Osteoblast (primary cell): Measurements from ENCODE around the gene UNK. TPM values are rescaled to one million over a fixed set of nuclear protein-coding genes. Genes with fewer than 3 reads are reported as not detected.
A peak's percentile ranks its signal among the peaks of the same experiment; 100 is the strongest.

Experiments
- DNase-seq: peaks from one replicate; pipeline ENCODE4 v3.0.0; 2011; ENCODE audit warnings: low spot score, mixed read lengths; ENCODE audit not compliant: insufficient read length; ENCODE audit errors: missing footprints
- H2AFZ ChIP-seq: 2 replicates; pipeline ENCODE4 v1.6.0; 2011; ENCODE audit warnings: mild to moderate bottlenecking, low read length
- H3K27ac ChIP-seq: 2 replicates; pipeline ENCODE4 v1.5.1; 2011; ENCODE audit warnings: mild to moderate bottlenecking, low read depth, low read length, moderate library complexity
- H3K27me3 ChIP-seq: 2 replicates; pipeline ENCODE4 v1.6.0; 2012; ENCODE audit warnings: mild to moderate bottlenecking, control low read depth, inconsistent platforms, low read length, moderate library complexity; ENCODE audit not compliant: insufficient read depth
- H3K36me3 ChIP-seq: 2 replicates; pipeline ENCODE4 v1.5.1; 2011; ENCODE audit warnings: mild to moderate bottlenecking, low read length, control low read depth, moderate library complexity; ENCODE audit not compliant: insufficient read depth
- H3K4me1 ChIP-seq: 2 replicates; pipeline ENCODE4 v1.5.1; 2011; ENCODE audit warnings: mild to moderate bottlenecking, low read length, control low read depth, moderate library complexity; ENCODE audit not compliant: insufficient read depth
- H3K4me2 ChIP-seq: 2 replicates; pipeline ENCODE4 v1.6.0; 2011; ENCODE audit warnings: mild to moderate bottlenecking, low read length; ENCODE audit not compliant: insufficient read depth
- H3K4me3 ChIP-seq: fragments of 200-600 bp; sonication (generic); 3 replicates; pipeline ENCODE4 v1.5.1; 2012; ENCODE audit warnings: mild to moderate bottlenecking, low read length, inconsistent platforms; ENCODE audit not compliant: insufficient read depth
- H3K79me2 ChIP-seq: 2 replicates; pipeline ENCODE4 v1.6.0; 2012; ENCODE audit warnings: mild to moderate bottlenecking, low read length, control low read depth, inconsistent platforms; ENCODE audit not compliant: insufficient read depth
- H3K9me3 ChIP-seq: 2 replicates; pipeline ENCODE4 v1.5.1; 2011; ENCODE audit warnings: low read depth, low read length, control low read depth
- H4K20me1 ChIP-seq: 2 replicates; pipeline ENCODE4 v1.6.0; 2012; ENCODE audit warnings: mild to moderate bottlenecking, low read length, control low read depth; ENCODE audit not compliant: insufficient read depth
- CTCF ChIP-seq: IDR thresholded peaks from 2 replicates; pipeline ENCODE4 v1.5.1; 2011; ENCODE audit warnings: mild to moderate bottlenecking, low read depth, low read length, moderate library complexity; ENCODE audit errors: extremely low read depth
- total RNA-seq: library from RNA; depleted of rRNA; stranded (reverse); fragments of >200 nt; gene quantifications from 2 replicates; pipeline ENCODE4 v1.2.3, GENCODE V29; 2012

UNK gene
- total RNA-seq, 1 donor: 18.5 TPM

- H2AFZ ChIP-seq: no peak overlapping the region
- DNase-seq: peak; percentile 29
- no peak for TF ChIP-seq CTCF
- peaks cover 3% of the 10 kb centered on the region for H4K20me1 ChIP-seq
- no peaks in the 10 kb centered on the region for H3K27me3 ChIP-seq
- no peaks in the 10 kb centered on the region for H3K9me3 ChIP-seq
- H3K27ac ChIP-seq: no peak overlapping the region
- H3K4me2 ChIP-seq: no peak overlapping the region
- no peaks in the 10 kb centered on the region for H3K4me1 ChIP-seq
- H3K4me3 ChIP-seq: no peak overlapping the region
- H3K36me3 ChIP-seq: peaks cover 49% of the 10 kb centered on the region
- peaks cover 4% of the 10 kb centered on the region for H3K79me2 ChIP-seq
These were observed 61.5 kb downstream of the UNK start for GRCh38 chr17:75845933-75846691.

- Histone ChIP-seq H3K36me3 (peaks cover 55% of the 10 kb centered on the region), H2AFZ (no peak overlapping the region), H3K9me3 (no peaks in the 10 kb centered on the region), H3K79me2 (peaks cover 8% of the 10 kb centered on the region), H3K4me2 (no peak overlapping the region), H3K4me1 (no peaks in the 10 kb centered on the region), H4K20me1 (peaks cover 3% of the 10 kb centered on the region), H3K4me3 (no peak overlapping the region), H3K27me3 (no peaks in the 10 kb centered on the region), H3K27ac (no peak overlapping the region)
- peak; percentile 80 for DNase-seq
- TF ChIP-seq CTCF: no peak
These were observed 62.3 kb downstream of the UNK start for GRCh38 chr17:75846692-75847613.

- Histone ChIP-seq H3K27me3 (no peaks in the 10 kb centered on the region), H3K36me3 (peaks cover 55% of the 10 kb centered on the region), H3K9me3 (no peaks in the 10 kb centered on the region), H3K4me1 (no peaks in the 10 kb centered on the region), H3K79me2 (peaks cover 11% of the 10 kb centered on the region), H3K4me3 (no peak overlapping the region), H3K27ac (no peak overlapping the region), H4K20me1 (peaks cover 3% of the 10 kb centered on the region), H3K4me2 (no peak overlapping the region), H2AFZ (no peak overlapping the region)
- peak; percentile 71 for DNase-seq
- TF ChIP-seq CTCF: no peak
These were observed 63.3 kb downstream of the UNK start for GRCh38 chr17:75847614-75848522.
